C4-2B (cell line): ENCODE results near the gene KLHL10.
"Not testable (repeated sequence)": the region's sequence is repeated elsewhere in the genome, so short reads cannot be mapped to it uniquely, and the experiment has no call there.

Experiments
- CTCF ChIP-seq: fragments of 450-650 bp; conservative IDR thresholded peaks from 2 replicates; pipeline ENCODE4 v1.5.1; 2017; ENCODE audit warnings: mild to moderate bottlenecking
- ZFX ChIP-seq: fragments of 450-650 bp; IDR thresholded peaks from 2 replicates; pipeline ENCODE4 v1.6.1; 2017

GRCh38 chr17:41840781-41841180, 3.2 kb downstream of the KLHL10 start:
- not testable (repeated sequence) for TF ChIP-seq CTCF, ZFX
